Body of pancreas (tissue), 4 donors: ENCODE measurements around the gene NDUFAF5.

Source experiments
- CTCF ChIP-seq, 7 experiments: fragments of 450-650 bp in 4 of 7; fragments of 200-600 bp in 3 of 7; sonication (generic) in 3 of 7; IDR thresholded peaks; one replicate each; pipeline ENCODE4 v1.5.1; 2016 to 2019; ENCODE audit warnings: antibody characterized with exemption in 7 of 7
- POLR2A ChIP-seq, 3 donors: fragments of 450-650 bp; IDR thresholded peaks; one replicate each; pipeline ENCODE4 v1.6.1; 2016; ENCODE audit warnings: antibody characterized with exemption in 3 of 3, mild to moderate bottlenecking in 2 of 3

GRCh38 chr20:13758884-13759283, 25.9 kb upstream of the NDUFAF5 start:
- TF ChIP-seq CTCF (IDR thresholded peaks at IDR 0.05) (no peak), POLR2A (IDR thresholded peaks at IDR 0.05) (no peak)
